Peyer's patch (tissue), 4 donors: ENCODE data around the gene RNF222.

Experiments
- POLR2A ChIP-seq, 2 donors: fragments of 450-650 bp; IDR thresholded peaks; one replicate each; pipeline ENCODE4 v1.5.1; 2017; ENCODE audit warnings: antibody characterized with exemption in 2 of 2, mild to moderate bottlenecking in 2 of 2, moderate library complexity in 2 of 2
- TF ChIP-seq, protein P1 (sequence below), 6 experiments: fragments of 450-650 bp in 4 of 6; fragments of 200-600 bp in 2 of 6; sonication (generic) in 1 of 6; IDR thresholded peaks; one replicate each; pipeline ENCODE4 v1.5.1; 2017 to 2019; ENCODE audit warnings: antibody characterized with exemption in 6 of 6, mild to moderate bottlenecking in 3 of 6, moderate library complexity in 1 of 6

DNA sequence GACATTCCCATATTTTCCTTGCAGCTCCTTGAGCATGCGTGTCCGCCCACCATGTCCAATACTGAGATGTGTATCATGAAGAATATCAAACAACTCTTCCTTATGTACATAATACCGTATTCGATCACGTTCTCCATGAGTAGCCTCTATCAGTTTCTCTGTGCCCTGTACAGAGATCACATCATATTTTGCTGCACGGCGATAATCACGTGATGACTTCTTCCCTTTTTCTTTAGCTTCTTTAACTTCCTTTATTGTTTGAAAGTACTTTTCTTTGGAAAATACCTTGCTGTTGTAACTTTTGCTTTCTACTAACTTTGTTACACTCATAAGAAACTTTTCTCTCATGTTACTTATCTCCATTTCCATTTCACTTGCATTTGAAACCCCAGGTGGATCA, 27.7 kb downstream of the RNF222 start:
- no peak for TF ChIP-seq POLR2A (IDR thresholded peaks at IDR 0.05)
- TF ChIP-seq, protein P1, sequence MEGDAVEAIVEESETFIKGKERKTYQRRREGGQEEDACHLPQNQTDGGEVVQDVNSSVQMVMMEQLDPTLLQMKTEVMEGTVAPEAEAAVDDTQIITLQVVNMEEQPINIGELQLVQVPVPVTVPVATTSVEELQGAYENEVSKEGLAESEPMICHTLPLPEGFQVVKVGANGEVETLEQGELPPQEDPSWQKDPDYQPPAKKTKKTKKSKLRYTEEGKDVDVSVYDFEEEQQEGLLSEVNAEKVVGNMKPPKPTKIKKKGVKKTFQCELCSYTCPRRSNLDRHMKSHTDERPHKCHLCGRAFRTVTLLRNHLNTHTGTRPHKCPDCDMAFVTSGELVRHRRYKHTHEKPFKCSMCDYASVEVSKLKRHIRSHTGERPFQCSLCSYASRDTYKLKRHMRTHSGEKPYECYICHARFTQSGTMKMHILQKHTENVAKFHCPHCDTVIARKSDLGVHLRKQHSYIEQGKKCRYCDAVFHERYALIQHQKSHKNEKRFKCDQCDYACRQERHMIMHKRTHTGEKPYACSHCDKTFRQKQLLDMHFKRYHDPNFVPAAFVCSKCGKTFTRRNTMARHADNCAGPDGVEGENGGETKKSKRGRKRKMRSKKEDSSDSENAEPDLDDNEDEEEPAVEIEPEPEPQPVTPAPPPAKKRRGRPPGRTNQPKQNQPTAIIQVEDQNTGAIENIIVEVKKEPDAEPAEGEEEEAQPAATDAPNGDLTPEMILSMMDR (IDR thresholded peaks at IDR 0.05) = no peak
